Measurements from ENCODE around the gene MYO1B. TPM values are rescaled to one million over a fixed set of nuclear protein-coding genes. Genes with fewer than 3 reads are reported as not detected.

MYO1B gene
- total RNA-seq, 3 donors from 2014 or later (not counting 1 experiment from before 2014, with no cell fraction given), result 0.21 to 0.80 (median 0.29) TPM

GRCh38 chr2:191225690-191226089, 19.5 kb upstream of the MYO1B start:
- no peak overlapping the region for H3K27ac ChIP-seq (ENCODE audit: low read length)
- no peaks in the 10 kb centered on the region for H3K9me3 ChIP-seq (ENCODE audit: control insufficient read depth, insufficient read depth, low read length)
- ATAC-seq (no peak), DNase-seq (no peak)
- intact Hi-C loops (cut with micrococcal nuclease), result no loop called here
- Mint-ChIP-seq H3K27me3 (ENCODE audit: low read depth in 2 of 2) (no peaks in the 10 kb centered on the region), H3K4me1 (peaks cover under 1% of the 10 kb centered on the region in 2 donors), H3K9me3 (no peaks in the 10 kb centered on the region), H3K36me3 (no peaks in the 10 kb centered on the region), H3K4me3 (no peak overlapping the region), H3K27ac (no peak overlapping the region)
- H3K36me3 ChIP-seq (ENCODE audit: control insufficient read depth, insufficient read depth, low read length), result no peaks in the 10 kb centered on the region
- H3K4me3 ChIP-seq (ENCODE audit: low read length), result no peak overlapping the region
- H3K27me3 ChIP-seq (ENCODE audit: control insufficient read depth, insufficient read depth, low read length), result no peaks in the 10 kb centered on the region
- WGBS (ENCODE audit: insufficient coverage), result no CpG with 5 or more reads among the region's 1 CpG
- no peaks in the 10 kb centered on the region for H3K4me1 ChIP-seq (ENCODE audit: control insufficient read depth, insufficient read depth, low read length)
- TF ChIP-seq CTCF (IDR thresholded peaks at IDR 0.05), result no peak

GRCh38 chr2:191226196-191226595, 19.0 kb upstream of the MYO1B start:
- H3K9me3 Mint-ChIP-seq, result no peaks in the 10 kb centered on the region
- ATAC-seq (no peak), DNase-seq (no peak)
- no peak for TF ChIP-seq CTCF (IDR thresholded peaks at IDR 0.05)
- H3K27ac Mint-ChIP-seq, result no peak overlapping the region
- H3K36me3 ChIP-seq (ENCODE audit: control insufficient read depth, insufficient read depth, low read length), result no peaks in the 10 kb centered on the region
- no peaks in the 10 kb centered on the region for H3K27me3 Mint-ChIP-seq (ENCODE audit: low read depth in 2 of 2)
- 89% methylated on average over 1 of the region's 2 CpGs for WGBS (ENCODE audit: insufficient coverage)
- intact Hi-C loops (cut with micrococcal nuclease), result no loop called here
- no peak overlapping the region for H3K27ac ChIP-seq (ENCODE audit: low read length)
- H3K9me3 ChIP-seq (ENCODE audit: control insufficient read depth, insufficient read depth, low read length), result no peaks in the 10 kb centered on the region
- no peak overlapping the region for H3K4me3 ChIP-seq (ENCODE audit: low read length)
- no peaks in the 10 kb centered on the region for H3K36me3 Mint-ChIP-seq
- H3K4me3 Mint-ChIP-seq, result no peak overlapping the region
- H3K27me3 ChIP-seq (ENCODE audit: control insufficient read depth, insufficient read depth, low read length), result no peaks in the 10 kb centered on the region
- no peaks in the 10 kb centered on the region for H3K4me1 Mint-ChIP-seq
- H3K4me1 ChIP-seq (ENCODE audit: control insufficient read depth, insufficient read depth, low read length), result no peaks in the 10 kb centered on the region

- H3K4me1 ChIP-seq (ENCODE audit: control insufficient read depth, insufficient read depth, low read length), result no peaks in the 10 kb centered on the region
- H3K27me3 ChIP-seq (ENCODE audit: control insufficient read depth, insufficient read depth, low read length), result no peaks in the 10 kb centered on the region
- Mint-ChIP-seq H3K27me3 (ENCODE audit: low read depth in 2 of 2) (no peaks in the 10 kb centered on the region), H3K36me3 (no peaks in the 10 kb centered on the region), H3K4me1 (no peaks in the 10 kb centered on the region), H3K4me3 (no peak overlapping the region), H3K27ac (no peak overlapping the region), H3K9me3 (no peaks in the 10 kb centered on the region)
- H3K36me3 ChIP-seq (ENCODE audit: control insufficient read depth, insufficient read depth, low read length), result no peaks in the 10 kb centered on the region
- no peak overlapping the region for H3K27ac ChIP-seq (ENCODE audit: low read length)
- intact Hi-C loops (cut with micrococcal nuclease), result no loop called here
- DNase-seq (no peak), ATAC-seq (no peak)
- no peak overlapping the region for H3K4me3 ChIP-seq (ENCODE audit: low read length)
- TF ChIP-seq CTCF (IDR thresholded peaks at IDR 0.05), result no peak
- 86% methylated on average over 1 of the region's 2 CpGs for WGBS (ENCODE audit: insufficient coverage)
- H3K9me3 ChIP-seq (ENCODE audit: control insufficient read depth, insufficient read depth, low read length), result no peaks in the 10 kb centered on the region
Observed at GRCh38 chr2:191228333-191228732, 16.9 kb upstream of the MYO1B start.

GRCh38 chr2:191228861-191229260, 16.3 kb upstream of the MYO1B start:
- Histone ChIP-seq H3K27me3 (ENCODE audit: control insufficient read depth, insufficient read depth, low read length) (no peaks in the 10 kb centered on the region), H3K27ac (ENCODE audit: low read length) (no peak overlapping the region), H3K4me3 (ENCODE audit: low read length) (no peak overlapping the region), H3K4me1 (ENCODE audit: control insufficient read depth, insufficient read depth, low read length) (no peaks in the 10 kb centered on the region), H3K36me3 (ENCODE audit: control insufficient read depth, insufficient read depth, low read length) (no peaks in the 10 kb centered on the region), H3K9me3 (ENCODE audit: control insufficient read depth, insufficient read depth, low read length) (no peaks in the 10 kb centered on the region)
- intact Hi-C loops (cut with micrococcal nuclease), result no loop called here
- Mint-ChIP-seq H3K4me3 (no peak overlapping the region), H3K27ac (no peak overlapping the region), H3K9me3 (no peaks in the 10 kb centered on the region), H3K27me3 (ENCODE audit: low read depth in 2 of 2) (no peaks in the 10 kb centered on the region), H3K4me1 (no peaks in the 10 kb centered on the region), H3K36me3 (no peaks in the 10 kb centered on the region)
- DNase-seq (no peak), ATAC-seq (no peak)
- WGBS (ENCODE audit: insufficient coverage), result 91% methylated on average over 6 of the region's 6 CpGs
- no peak for TF ChIP-seq CTCF (IDR thresholded peaks at IDR 0.05)
